DLD1 (cell line): ENCODE measurements around the gene ATG9B.

Experiments
- in situ Hi-C: cut with HindIII; loops from 2 replicates; pipeline ENCODE4 v1.10.0; 2017; ENCODE audit warnings: low sequenced_read_pairs

ATG9B gene

GRCh38 chr7:150971242-150972022 is 52.9 kb downstream of the ATG9B start:
- in situ Hi-C loops, result loop anchor here (5.0 kb wide), 1 partner anchor 44 kb away; no protein-coding TSS in a partner anchor

DNA sequence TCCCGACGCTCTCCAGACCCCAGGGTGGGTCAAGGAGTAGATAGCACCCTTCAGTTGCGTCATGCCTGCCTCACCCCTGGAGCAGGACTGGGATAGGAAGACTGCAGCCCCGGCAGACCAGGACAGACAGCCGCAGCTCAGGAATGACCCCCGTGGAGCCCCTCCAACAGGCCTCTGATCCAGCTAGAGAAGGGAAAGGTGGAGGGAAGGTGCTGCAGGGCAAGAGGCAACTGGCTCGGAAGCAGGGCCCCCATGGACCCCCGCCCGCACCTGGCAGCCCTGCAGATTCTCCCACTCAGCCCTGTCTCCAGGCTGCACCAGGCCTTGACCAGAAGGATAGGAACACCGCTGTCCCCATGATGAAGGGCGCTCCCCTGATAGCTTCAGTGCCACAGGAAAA is 53.9 kb downstream of the ATG9B start:
- in situ Hi-C loops, result loop anchor here (5.0 kb wide), 1 partner anchor 43 kb away; no protein-coding TSS in a partner anchor

DNA sequence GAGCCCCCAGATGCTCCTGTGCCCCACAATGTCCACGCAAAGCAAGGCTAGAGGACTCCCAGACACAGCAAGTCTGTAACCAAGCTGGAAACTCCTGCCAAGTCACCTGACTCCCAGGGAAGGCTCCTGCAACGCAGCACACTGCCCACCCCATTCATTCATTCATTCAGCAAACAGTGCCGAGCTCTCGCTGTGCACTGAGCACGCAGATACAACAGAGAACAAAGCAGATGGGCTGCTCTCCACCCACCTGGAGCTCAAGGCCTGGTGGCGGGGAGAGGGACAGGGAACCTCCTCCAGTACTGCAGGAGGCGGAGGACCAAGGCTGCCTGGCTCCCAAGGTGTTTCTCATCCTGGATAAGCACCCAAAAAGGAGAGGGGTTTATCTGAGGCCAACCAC is 54.8 kb downstream of the ATG9B start:
- in situ Hi-C loops, result no loop called here

DNA sequence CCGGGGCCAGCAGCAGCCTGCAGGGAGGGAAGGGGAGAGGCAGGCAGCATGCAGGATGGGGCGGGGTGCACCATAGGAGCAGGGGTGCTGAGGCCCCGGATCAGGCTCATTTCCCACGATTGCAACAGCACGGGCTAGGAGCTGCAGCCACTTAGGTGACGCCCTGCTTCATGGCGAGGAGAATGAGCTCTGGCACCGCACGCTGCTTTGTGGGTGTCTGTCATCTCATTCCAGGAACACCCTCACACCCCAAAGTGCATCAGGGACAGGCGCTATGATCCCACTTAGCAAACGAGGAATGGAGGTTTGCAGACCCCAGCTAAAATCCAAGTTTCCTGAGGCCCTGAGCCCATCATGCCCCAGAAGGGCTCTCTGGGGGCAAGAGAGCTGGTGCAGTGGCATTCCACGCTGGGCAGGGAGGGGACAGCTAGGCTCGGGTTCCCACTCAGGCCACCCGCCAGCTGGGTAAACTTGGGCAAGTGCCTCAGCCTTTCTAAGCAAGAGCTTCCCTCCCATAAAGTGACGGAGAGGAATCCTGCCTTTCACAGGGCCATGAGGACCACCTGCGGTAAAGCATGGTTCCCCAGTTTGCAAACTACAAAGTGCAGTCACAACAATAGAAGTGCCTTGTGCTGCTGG is 55.4 kb downstream of the ATG9B start:
- in situ Hi-C loops, result no loop called here

DNA sequence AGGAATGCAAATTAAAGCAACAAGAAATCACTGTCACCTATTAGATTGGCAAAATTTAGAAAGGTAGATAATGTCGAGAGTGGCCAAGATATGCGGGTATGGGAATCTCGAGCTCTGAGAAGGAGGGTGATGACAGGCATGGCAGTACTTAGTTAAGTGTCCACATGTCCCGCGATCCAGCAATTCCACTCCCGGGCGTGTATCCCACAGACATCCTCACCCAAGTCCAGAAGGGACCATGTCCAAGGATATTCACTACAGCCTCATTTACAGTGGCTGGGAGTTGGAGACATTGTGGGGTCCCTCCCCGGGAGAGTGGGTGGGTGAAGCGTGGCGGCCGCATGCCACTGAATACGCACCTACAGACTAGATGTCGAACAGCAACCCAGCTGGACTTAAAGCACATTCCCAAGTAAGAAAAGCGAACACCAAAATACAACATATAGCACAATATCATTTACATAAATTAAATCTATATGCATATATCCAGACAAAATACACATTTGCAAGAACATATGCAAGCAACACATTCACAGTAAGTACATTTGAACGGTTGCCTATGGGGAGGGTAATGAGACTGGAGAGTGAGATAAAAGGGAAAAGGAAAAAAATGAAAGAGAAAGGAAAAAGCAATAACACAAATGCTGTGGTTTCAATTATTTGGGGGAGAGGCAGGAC is 56.1 kb downstream of the ATG9B start:
- in situ Hi-C loops, result no loop called here

GRCh38 chr7:150967349-150967748 is 56.9 kb downstream of the ATG9B start:
- in situ Hi-C loops, result no loop called here

- in situ Hi-C loops, result no loop called here
Observed at GRCh38 chr7:150966002-150966401, 58.3 kb downstream of the ATG9B start.

- in situ Hi-C loops, result no loop called here
Observed at GRCh38 chr7:150965273-150965830, 58.9 kb downstream of the ATG9B start.
